Left ventricle myocardium superior (tissue), 1 donor: ENCODE measurements around the gene PBX3. TPM values are rescaled to one million over a fixed set of nuclear protein-coding genes. Genes with fewer than 3 reads are reported as not detected.

ENCODE experiments used
- ATAC-seq: fragments of 200-7000 bp; cut with Tn5 transposase; one replicate; pipeline ENCODE4 v1.9.1; 2020; ENCODE audit warnings: mild to moderate bottlenecking, moderate library complexity
- DNase-seq: peaks from one replicate; pipeline ENCODE4 v3.0.0-alpha.2; 2020
- intact Hi-C: fragments of 100-400 bp; cut with micrococcal nuclease; formaldehyde crosslinking; loops from one replicate; pipeline ENCODE4 v1.11.0; 2022
- total RNA-seq: library from RNA; stranded (reverse); fragmentation: NEBNext Ultra II Directional; extraction: Animal tissue kit (Norgen Biotek cat#: 25700); gene quantifications from one replicate; pipeline ENCODE4 v1.2.1, GENCODE V29; 2021
- donor health status: DM: no; HTN: yes; CAD: no; lungs with severe emphysema.

PBX3 gene
- total RNA-seq, 1 donor from 2014 or later = 50.4 TPM

DNA sequence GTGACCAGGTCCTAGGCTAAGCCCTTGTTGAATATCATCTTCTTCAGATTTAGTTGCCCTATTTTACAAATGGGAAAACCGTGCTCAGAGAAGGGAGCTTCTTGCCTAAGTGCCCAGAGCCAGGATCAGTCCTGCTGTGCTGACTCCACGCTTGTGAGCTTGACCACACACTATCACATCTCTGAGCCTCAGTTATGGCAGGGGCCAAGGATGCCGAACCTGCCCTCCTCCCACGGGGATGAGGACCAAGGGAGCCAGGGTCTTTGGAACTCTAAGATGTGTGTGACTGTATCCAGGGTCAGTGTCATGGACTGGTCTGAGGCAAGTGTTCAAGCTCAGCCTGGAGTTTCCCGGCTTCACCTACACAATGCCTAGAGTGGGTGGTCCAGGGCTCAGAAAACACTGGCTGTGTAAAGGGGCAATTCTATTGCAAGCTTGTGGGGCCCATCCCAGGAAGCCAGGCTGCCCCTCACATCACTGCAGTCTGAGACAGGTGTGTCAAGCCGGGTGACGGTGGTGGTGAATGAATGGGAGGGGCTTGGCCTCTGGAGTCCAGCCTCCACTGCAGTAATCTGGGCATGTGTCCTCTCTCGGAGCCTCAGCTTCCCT lies 235.7 kb downstream of the PBX3 start:
- DNase-seq (no peak), ATAC-seq (no peak)
- intact Hi-C loops = no loop called here

- ATAC-seq (no peak), DNase-seq (no peak)
- intact Hi-C loops = no loop called here
These were observed 236.5 kb downstream of the PBX3 start for GRCh38 chr9:125983681-125984080.

GRCh38 chr9:125984461-125984860 lies 237.3 kb downstream of the PBX3 start:
- DNase-seq = no peak
- ATAC-seq = no peak
- intact Hi-C loops = no loop called here

GRCh38 chr9:125985142-125985997 lies 238.2 kb downstream of the PBX3 start:
- DNase-seq (no peak), ATAC-seq (no peak)
- intact Hi-C loops = no loop called here

GRCh38 chr9:125985998-125986655 lies 239.0 kb downstream of the PBX3 start:
- intact Hi-C loops = no loop called here
- no peak for DNase-seq
- ATAC-seq = no peak

- ATAC-seq (no peak), DNase-seq (no peak)
- intact Hi-C loops = no loop called here
These were observed 239.8 kb downstream of the PBX3 start for GRCh38 chr9:125986966-125987365.

DNA sequence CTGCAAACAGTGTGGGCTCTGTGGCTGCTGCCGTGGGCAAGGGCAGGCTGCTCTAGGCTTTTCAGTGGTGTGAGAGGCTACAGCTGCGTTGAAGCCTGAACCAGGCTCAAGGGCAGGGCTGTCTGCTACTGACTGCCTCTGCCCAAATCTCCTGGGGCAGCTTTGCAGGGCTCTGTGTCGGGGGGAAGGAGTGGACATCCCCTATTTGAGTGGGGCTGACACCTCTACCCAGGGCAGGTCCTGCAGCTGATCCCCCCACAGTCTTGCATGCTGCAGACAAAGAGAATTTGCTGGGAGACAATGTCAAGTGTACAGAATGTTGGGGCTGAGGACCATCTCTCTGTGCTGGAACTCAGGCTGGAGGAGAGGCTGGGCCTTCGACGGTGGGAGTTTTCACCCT lies 240.2 kb downstream of the PBX3 start:
- ATAC-seq (no peak), DNase-seq (no peak)
- intact Hi-C loops = no loop called here

- intact Hi-C loops = no loop called here
- ATAC-seq (no peak), DNase-seq (no peak)
These were observed 241.4 kb downstream of the PBX3 start for GRCh38 chr9:125988479-125989050.

GRCh38 chr9:125989090-125989501 lies 241.9 kb downstream of the PBX3 start:
- ATAC-seq = no peak
- no peak for DNase-seq
- intact Hi-C loops = no loop called here

DNA sequence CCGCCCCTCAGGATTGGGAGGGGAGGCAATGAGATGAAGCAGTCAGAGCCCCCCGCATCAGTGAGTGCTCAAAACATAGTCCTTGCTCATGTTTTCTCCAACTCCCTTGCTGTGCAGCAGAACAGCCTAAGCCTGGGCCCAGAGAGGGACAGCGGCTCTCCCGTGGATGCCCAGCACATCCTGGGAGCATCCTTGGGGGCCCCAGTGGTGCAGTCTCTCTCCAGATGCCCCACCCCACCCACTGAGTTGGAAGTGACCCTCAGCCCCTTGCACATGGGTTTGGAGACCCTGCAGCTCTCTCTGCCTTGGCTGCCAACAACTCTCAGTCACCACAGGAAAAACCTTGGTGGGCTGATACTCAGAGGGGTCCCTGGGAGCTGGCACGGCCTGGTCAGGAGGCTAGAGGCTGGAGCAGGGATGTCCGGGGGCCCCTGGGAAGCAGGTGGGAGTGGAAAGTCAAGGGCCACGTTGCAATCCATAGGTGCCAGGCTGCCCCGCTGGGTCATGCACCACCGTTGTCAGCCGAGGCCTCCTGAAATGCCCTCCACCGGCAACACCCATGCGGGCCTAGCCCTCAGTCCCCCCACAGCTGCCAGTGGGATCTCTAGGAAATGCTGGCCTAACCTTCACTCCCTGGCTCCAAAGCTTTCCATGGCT lies 242.5 kb downstream of the PBX3 start:
- intact Hi-C loops = no loop called here

GRCh38 chr9:125990186-125990792 lies 243.1 kb downstream of the PBX3 start:
- DNase-seq (no peak), ATAC-seq (no peak)
- intact Hi-C loops = no loop called here

More for the DNA sequence above, 242.5 kb downstream of the PBX3 start:
- ATAC-seq (no peak), DNase-seq (no peak)

- DNase-seq = no peak
- intact Hi-C loops = no loop called here
- no peak for ATAC-seq
These were observed 243.6 kb downstream of the PBX3 start for GRCh38 chr9:125990793-125991220.

GRCh38 chr9:125991886-125992529 lies 244.8 kb downstream of the PBX3 start:
- no peak for DNase-seq
- intact Hi-C loops = no loop called here
- ATAC-seq = no peak

GRCh38 chr9:125992557-125992956 lies 245.4 kb downstream of the PBX3 start:
- no peak for ATAC-seq
- DNase-seq = no peak
- intact Hi-C loops = no loop called here

GRCh38 chr9:125993466-125993865 lies 246.3 kb downstream of the PBX3 start:
- no peak for DNase-seq
- intact Hi-C loops = no loop called here
- ATAC-seq = no peak

- no peak for ATAC-seq
- DNase-seq = no peak
- intact Hi-C loops = no loop called here
These were observed 247.1 kb downstream of the PBX3 start for GRCh38 chr9:125994066-125994943.

GRCh38 chr9:125995006-125995405 lies 247.8 kb downstream of the PBX3 start:
- ATAC-seq (no peak), DNase-seq (no peak)
- intact Hi-C loops = no loop called here

- intact Hi-C loops = no loop called here
- ATAC-seq = no peak
- DNase-seq = no peak
These were observed 248.5 kb downstream of the PBX3 start for GRCh38 chr9:125995706-125996105.
